AG09319 (cell line): Measurements from ENCODE around the gene GPRIN1.

ENCODE experiments used
- DNase-seq: peaks from one replicate; pipeline ENCODE4 v3.0.0-alpha.2; 2010; ENCODE audit warnings: low read depth; ENCODE audit errors: extremely low read depth
- TF ChIP-seq, protein P1 (sequence below): IDR thresholded peaks from 2 replicates; pipeline ENCODE4 v1.5.1; 2011; ENCODE audit warnings: low read depth, mild to moderate bottlenecking, inconsistent platforms, low read length, moderate library complexity

Gene GPRIN1

DNA sequence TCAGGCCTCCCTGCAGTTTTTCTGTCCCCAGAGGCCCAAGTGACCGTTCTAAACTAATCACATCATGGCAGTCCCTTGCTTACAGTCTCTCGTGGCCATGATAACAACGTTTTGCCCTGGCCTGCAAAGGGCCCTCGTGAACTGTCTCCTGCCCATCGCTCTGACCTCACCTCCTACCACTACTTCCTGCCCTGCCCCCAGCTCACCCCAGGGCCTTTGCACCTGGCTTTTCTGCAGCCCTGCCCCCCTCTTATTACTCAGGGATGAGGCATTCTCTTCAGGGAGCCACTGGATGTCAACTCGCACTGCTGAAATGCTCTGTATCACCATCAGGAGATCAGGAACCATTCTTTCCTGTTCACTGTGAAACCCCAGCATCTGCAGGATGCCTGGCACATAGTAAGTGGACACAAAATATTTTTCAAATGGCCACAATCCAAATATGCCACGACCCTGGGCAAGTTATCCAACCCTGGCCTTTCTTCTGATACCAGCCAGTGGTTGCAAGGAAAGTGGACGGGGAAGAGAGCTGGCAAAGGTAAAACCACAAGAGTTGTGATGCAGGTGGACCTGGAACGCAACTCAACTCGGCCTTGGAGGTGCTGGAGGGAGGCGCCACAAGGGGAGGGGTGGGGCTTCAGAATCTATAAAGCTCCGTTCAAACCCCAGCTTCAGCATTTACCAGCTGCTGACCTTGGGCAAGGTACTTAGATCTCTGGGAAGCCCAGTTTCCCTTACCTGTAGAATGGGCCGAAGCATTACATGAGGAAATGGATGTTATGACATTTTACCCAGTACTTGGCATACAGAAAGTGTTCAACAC, 18.7 kb upstream of the GPRIN1 start:
- no peak for DNase-seq
- TF ChIP-seq, protein P1, sequence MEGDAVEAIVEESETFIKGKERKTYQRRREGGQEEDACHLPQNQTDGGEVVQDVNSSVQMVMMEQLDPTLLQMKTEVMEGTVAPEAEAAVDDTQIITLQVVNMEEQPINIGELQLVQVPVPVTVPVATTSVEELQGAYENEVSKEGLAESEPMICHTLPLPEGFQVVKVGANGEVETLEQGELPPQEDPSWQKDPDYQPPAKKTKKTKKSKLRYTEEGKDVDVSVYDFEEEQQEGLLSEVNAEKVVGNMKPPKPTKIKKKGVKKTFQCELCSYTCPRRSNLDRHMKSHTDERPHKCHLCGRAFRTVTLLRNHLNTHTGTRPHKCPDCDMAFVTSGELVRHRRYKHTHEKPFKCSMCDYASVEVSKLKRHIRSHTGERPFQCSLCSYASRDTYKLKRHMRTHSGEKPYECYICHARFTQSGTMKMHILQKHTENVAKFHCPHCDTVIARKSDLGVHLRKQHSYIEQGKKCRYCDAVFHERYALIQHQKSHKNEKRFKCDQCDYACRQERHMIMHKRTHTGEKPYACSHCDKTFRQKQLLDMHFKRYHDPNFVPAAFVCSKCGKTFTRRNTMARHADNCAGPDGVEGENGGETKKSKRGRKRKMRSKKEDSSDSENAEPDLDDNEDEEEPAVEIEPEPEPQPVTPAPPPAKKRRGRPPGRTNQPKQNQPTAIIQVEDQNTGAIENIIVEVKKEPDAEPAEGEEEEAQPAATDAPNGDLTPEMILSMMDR, result no peak

DNA sequence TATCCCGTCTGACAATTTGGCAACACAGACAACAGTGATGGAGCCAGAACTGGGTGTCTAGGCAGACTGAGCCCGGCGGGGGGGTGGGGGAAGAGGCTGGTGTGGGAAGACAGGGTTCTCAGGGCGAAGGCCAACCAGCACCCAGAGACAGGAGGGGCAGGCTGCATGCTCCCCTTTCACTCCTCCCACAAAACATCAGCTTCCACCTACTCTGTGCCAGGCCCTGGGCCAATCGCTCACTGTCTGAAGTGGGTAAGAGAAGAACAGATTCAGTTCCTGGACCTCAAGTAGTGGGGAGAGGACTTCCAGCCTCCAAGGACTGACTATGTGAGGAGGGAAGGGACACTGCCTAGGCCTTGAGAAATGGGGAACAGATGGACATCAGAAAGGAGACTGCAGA, 17.6 kb upstream of the GPRIN1 start:
- TF ChIP-seq, protein P1, result no peak

GRCh38 chr5:176626876-176627236, 16.9 kb upstream of the GPRIN1 start:
- no peak for DNase-seq
- TF ChIP-seq, protein P1, result no peak

More for the DNA sequence above, 17.6 kb upstream of the GPRIN1 start:
- DNase-seq, result no peak

DNA sequence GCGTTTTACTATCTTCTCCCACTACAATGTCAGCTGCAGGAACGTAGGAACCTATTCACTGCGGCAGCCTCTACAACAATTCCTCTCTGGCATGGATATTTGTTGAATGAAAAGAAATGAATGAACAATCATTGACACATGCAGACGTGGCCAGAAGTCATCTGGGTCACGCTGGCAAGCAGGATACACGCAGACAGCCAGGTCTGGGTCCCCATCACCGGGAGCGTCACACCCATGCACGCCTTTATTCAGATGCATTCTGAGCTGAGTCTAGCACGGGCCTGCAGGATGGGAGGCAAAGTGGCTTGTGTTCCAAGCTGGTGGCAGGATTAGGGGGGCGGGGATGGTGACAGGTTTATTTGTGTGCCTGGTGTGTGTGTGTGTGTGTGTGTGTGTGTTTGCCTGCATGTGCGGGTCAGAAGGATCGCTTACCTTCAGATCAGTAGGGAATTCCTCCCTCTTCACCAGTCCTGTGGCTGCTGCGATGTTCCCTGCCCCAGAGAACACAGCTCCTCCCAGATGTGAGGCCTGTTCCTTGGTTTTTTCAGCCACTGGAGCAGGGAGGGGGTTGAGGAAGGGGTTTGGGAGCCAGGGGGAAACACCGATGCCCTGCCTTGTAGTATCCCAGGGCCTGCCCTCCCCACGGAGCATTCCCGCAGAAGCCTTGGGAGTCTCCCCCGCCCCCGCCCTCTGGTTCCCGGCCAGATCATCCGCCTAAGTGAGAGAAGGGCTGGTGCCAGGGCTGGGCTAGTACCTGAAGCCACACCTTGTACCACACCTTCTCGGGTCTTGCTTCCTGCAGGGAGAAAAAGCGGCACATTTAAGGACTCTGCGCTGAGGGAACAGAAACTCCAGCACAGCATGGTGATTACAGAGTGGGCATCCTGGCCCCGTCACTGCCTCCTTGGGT, 16.3 kb upstream of the GPRIN1 start:
- DNase-seq, result no peak
- TF ChIP-seq, protein P1, result no peak

GRCh38 chr5:176625512-176625911, 15.6 kb upstream of the GPRIN1 start:
- no peak for DNase-seq
- TF ChIP-seq, protein P1, result no peak

GRCh38 chr5:176624938-176625337, 15.0 kb upstream of the GPRIN1 start:
- no peak for DNase-seq
- TF ChIP-seq, protein P1, result no peak

DNA sequence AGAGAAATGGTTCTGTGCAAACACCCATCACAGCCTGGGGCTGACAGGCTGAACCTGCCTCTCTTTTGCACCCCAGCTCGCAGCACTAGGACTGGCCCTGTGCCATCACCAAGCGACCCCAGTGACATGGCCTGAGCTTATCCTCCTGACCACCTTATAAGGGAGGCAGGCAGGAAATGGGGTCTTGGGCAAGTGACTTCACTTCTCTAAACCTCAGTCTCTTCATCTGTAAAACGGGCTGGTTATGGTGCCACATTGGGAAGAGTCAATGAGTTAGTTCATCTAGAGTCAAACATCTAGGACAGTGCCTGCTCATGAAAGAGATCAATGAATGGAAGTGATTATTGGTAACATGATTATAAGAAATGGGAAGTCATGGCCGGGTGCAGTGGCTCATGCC, 14.2 kb upstream of the GPRIN1 start:
- TF ChIP-seq, protein P1, result no peak
- no peak for DNase-seq
